ENCODE data around the gene TSPEAR. TPM values are rescaled to one million over a fixed set of nuclear protein-coding genes. Genes with fewer than 3 reads are reported as not detected.

The TSPEAR gene
- total RNA-seq, 1 donor from 2014 or later: not detected

DNA sequence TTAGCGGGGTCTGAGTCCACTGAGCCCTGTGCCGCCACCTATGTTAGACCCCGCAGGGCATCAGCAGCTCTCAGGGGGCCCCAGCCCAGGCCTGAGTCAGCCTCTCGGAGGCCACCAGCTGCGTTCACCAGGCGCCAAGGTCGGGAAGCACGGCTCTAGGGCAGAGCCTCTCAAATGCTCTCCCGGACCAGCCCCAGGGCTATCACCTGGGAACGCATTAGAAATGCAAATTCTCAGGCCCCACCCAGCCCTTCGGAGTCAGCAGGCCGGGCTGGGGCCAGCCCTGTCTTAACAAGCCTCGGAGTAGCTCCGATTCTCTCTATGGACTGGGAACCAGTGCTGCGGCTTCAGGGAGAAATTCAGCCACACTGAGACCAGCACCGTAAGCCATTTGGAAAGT is 37.2 kb upstream of the TSPEAR start:
- no peak for DNase-seq (ENCODE audit: low read depth)
- no peaks in the 10 kb centered on the region for H3K36me3 ChIP-seq (ENCODE audit: control insufficient read depth, insufficient read depth, low read length)
- peaks cover 17% of the 10 kb centered on the region for H3K27me3 ChIP-seq (ENCODE audit: control insufficient read depth, insufficient read depth, low read length)
- TF ChIP-seq, protein P1, sequence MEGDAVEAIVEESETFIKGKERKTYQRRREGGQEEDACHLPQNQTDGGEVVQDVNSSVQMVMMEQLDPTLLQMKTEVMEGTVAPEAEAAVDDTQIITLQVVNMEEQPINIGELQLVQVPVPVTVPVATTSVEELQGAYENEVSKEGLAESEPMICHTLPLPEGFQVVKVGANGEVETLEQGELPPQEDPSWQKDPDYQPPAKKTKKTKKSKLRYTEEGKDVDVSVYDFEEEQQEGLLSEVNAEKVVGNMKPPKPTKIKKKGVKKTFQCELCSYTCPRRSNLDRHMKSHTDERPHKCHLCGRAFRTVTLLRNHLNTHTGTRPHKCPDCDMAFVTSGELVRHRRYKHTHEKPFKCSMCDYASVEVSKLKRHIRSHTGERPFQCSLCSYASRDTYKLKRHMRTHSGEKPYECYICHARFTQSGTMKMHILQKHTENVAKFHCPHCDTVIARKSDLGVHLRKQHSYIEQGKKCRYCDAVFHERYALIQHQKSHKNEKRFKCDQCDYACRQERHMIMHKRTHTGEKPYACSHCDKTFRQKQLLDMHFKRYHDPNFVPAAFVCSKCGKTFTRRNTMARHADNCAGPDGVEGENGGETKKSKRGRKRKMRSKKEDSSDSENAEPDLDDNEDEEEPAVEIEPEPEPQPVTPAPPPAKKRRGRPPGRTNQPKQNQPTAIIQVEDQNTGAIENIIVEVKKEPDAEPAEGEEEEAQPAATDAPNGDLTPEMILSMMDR (IDR thresholded peaks at IDR 0.05; ENCODE audit: insufficient read depth, low read length, poor library complexity, severe bottlenecking): no peak
- no peak overlapping the region for H3K4me3 ChIP-seq (ENCODE audit: low read depth, low read length)

DNA sequence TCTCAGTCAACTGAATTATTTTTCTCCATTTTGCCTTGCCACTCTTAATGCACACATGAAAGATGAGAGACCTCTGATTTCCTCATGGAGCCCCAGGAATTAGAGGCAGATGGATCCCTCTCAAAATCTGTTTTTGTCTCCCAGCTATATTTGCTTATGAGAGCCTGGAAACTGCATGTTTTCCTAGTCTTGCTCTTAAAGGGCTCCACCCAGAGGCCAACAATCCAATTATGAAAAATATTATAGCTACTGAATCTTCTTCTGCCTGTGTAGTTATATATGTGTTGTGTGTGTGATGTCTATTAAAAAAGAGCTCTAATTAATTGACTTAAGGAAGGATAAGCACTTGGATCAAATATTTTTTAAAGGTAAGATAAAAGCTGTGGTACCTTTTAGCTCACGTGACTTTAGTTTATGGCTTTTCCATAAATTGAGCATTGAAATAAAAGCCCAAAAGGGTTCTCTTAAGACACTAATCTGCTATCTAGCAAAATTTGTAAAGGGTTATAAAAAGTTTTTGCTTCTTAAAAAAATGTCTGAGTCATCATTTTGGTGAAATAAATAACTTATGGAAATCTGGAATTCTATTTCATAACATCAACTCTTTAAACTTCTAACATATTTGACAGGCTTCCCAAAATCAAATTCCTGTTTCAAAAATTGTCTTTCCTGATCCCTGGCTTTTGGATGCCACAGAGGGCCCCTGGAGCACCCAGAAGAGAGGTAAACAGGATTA is 31.2 kb upstream of the TSPEAR start:
- TF ChIP-seq, protein P1 (IDR thresholded peaks at IDR 0.05; ENCODE audit: insufficient read depth, low read length, poor library complexity, severe bottlenecking): peak; percentile 11
- DNase-seq (ENCODE audit: low read depth): no peak
- no peaks in the 10 kb centered on the region for H3K36me3 ChIP-seq (ENCODE audit: control insufficient read depth, insufficient read depth, low read length)
- H3K4me3 ChIP-seq (ENCODE audit: low read depth, low read length): no peak overlapping the region
- H3K27me3 ChIP-seq (ENCODE audit: control insufficient read depth, insufficient read depth, low read length): no peaks in the 10 kb centered on the region

DNA sequence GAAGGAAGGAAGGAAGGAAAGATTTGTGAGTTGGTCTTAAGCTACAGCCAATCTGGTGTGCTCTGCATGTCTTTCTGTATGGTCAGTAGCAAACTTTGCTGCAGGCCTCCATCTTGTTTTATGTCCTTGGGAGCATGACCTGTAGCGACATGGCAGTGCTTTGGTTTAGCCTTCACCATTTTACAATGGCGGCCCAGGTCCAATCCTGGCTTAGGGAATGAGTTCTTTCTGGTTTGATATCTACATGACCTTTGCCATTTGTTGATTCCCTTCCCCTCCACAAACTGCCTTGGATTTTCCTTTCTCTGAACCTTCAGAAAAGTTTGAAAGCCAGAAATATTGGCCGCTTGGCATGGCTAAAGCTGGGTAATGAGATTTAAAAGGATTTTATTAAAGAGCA is 30.5 kb upstream of the TSPEAR start:
- no peak for DNase-seq (ENCODE audit: low read depth)
- Histone ChIP-seq H3K4me3 (ENCODE audit: low read depth, low read length) (no peak overlapping the region), H3K36me3 (ENCODE audit: control insufficient read depth, insufficient read depth, low read length) (no peaks in the 10 kb centered on the region), H3K27me3 (ENCODE audit: control insufficient read depth, insufficient read depth, low read length) (no peaks in the 10 kb centered on the region)
- TF ChIP-seq, protein P1 (IDR thresholded peaks at IDR 0.05; ENCODE audit: insufficient read depth, low read length, poor library complexity, severe bottlenecking): no peak

DNA sequence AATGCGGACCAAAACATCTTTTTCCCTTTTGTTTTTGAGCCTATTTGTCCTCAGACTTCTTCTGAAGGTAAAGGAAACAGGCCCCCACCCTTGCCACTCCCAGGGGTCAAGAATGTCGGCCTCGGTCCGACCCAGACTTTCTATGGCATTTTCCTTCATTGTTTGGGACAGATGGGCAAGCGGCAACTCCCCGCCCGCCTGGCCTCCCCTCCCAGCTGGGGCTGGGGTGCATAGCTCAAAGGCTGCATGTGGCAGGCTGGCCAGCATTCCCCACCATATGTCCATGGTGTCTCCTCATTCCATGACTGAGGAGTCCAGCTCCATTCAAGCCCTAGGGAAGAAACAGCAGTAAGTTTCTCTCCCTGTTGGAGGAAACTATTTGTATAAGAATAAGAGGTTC is 29.4 kb upstream of the TSPEAR start:
- H3K4me3 ChIP-seq (ENCODE audit: low read depth, low read length): no peak overlapping the region
- TF ChIP-seq, protein P1 (IDR thresholded peaks at IDR 0.05; ENCODE audit: insufficient read depth, low read length, poor library complexity, severe bottlenecking): no peak
- no peaks in the 10 kb centered on the region for H3K27me3 ChIP-seq (ENCODE audit: control insufficient read depth, insufficient read depth, low read length)
- no peaks in the 10 kb centered on the region for H3K36me3 ChIP-seq (ENCODE audit: control insufficient read depth, insufficient read depth, low read length)
- DNase-seq (ENCODE audit: low read depth): no peak

DNA sequence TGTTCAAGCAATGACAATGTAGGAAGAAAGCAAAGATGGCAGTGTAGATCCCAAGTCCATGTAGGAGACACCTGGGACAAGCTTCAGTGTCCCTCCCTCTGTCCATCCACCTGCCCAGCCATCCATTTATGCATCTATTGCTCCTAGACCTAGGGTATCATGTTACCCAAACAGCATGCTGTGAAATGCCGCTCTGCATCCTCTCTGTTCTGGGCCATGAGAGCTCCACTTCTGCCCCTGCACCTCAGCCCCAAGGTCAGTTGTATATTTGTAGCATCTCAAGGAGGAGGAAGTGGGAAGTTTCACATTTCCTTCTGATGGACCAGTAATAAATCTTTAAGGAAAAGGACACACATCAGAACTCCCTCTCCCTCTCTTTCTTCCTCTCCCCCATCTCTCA is 27.9 kb upstream of the TSPEAR start:
- TF ChIP-seq, protein P1 (IDR thresholded peaks at IDR 0.05; ENCODE audit: insufficient read depth, low read length, poor library complexity, severe bottlenecking): no peak
- DNase-seq (ENCODE audit: low read depth): no peak
- Histone ChIP-seq H3K27me3 (ENCODE audit: control insufficient read depth, insufficient read depth, low read length) (no peaks in the 10 kb centered on the region), H3K4me3 (ENCODE audit: low read depth, low read length) (no peak overlapping the region), H3K36me3 (ENCODE audit: control insufficient read depth, insufficient read depth, low read length) (no peaks in the 10 kb centered on the region)

DNA sequence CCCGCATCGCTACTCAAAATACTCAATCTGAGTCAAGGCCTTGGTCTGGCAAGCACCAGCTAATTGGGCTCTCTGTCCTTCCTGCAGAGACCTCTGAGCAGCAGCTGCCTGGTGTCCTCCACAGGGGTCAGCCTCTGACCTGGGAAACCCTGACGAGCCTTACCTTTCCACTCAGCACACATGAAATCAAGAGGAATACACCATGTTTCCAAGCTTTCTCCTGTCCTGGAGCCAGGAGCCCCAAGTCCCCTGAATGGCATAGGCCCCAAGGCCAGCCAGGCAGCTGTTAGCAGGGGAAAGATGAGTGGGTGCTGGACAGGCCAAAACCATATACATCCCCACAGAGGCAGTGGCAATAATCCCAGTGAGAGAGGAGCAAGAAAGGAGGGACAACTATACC is 27.2 kb upstream of the TSPEAR start:
- H3K4me3 ChIP-seq (ENCODE audit: low read depth, low read length): no peak overlapping the region
- no peaks in the 10 kb centered on the region for H3K36me3 ChIP-seq (ENCODE audit: control insufficient read depth, insufficient read depth, low read length)
- TF ChIP-seq, protein P1 (IDR thresholded peaks at IDR 0.05; ENCODE audit: insufficient read depth, low read length, poor library complexity, severe bottlenecking): no peak

More for the DNA sequence above, 27.2 kb upstream of the TSPEAR start:
- DNase-seq (ENCODE audit: low read depth): no peak
- no peaks in the 10 kb centered on the region for H3K27me3 ChIP-seq (ENCODE audit: control insufficient read depth, insufficient read depth, low read length)

Data from kidney epithelial cell (primary cell).